ENCODE data around the gene ARL6IP4. TPM values are rescaled to one million over a fixed set of nuclear protein-coding genes. Genes with fewer than 3 reads are reported as not detected.
A peak's percentile ranks its signal among the peaks of the same experiment; 100 is the strongest.

ARL6IP4 gene
- total RNA-seq, 4 donors from 2014 or later, result 123 to 175 (median 156) TPM

GRCh38 chr12:122955156-122955555 lies 25.3 kb upstream of the ARL6IP4 start:
- intact Hi-C loops (cut with DNase I; ENCODE audit: low total_unique reads) (no loop called here), in situ Hi-C loops (cut with MboI; ENCODE audit: low sequenced_read_pairs in 4 of 4) (loop anchor here in 2 of 4 donors (5.0 to 10.0 kb wide), 3 partner anchors 100 to 163 kb away; no protein-coding TSS in a partner anchor)
- no peaks in the 10 kb centered on the region for H3K27me3 ChIP-seq
- TF ChIP-seq POLR2A (IDR thresholded peaks at IDR 0.05), result no peak
- H3K36me3 ChIP-seq, result no peaks in the 10 kb centered on the region
- no peak for DNase-seq
- H3K4me1 ChIP-seq, result no peaks in the 10 kb centered on the region
- no peak for ATAC-seq
- H3K4me3 ChIP-seq, result no peak overlapping the region
- no peaks in the 10 kb centered on the region for H3K9me3 ChIP-seq
- no peak overlapping the region for H3K27ac ChIP-seq

- no peaks in the 10 kb centered on the region for H3K27me3 ChIP-seq
- intact Hi-C loops (cut with DNase I; ENCODE audit: low total_unique reads), result no loop called here
- no peak for ATAC-seq
- no peaks in the 10 kb centered on the region for H3K36me3 ChIP-seq
- no peak for DNase-seq
- in situ Hi-C loops (cut with MboI; ENCODE audit: low sequenced_read_pairs in 4 of 4), result loop anchor here in 2 of 4 donors (5.0 to 10.0 kb wide), 3 partner anchors 101 to 164 kb away; no protein-coding TSS in a partner anchor
- H3K27ac ChIP-seq, result no peak overlapping the region
- no peaks in the 10 kb centered on the region for H3K9me3 ChIP-seq
- H3K4me3 ChIP-seq, result no peak overlapping the region
- TF ChIP-seq CTCF (IDR thresholded peaks at IDR 0.05 in 4 of 5, conservative IDR thresholded peaks at IDR 0.05 in 1 of 5) (no peak), POLR2A (IDR thresholded peaks at IDR 0.05) (no peak)
- H3K4me1 ChIP-seq, result no peaks in the 10 kb centered on the region
These were observed 24.4 kb upstream of the ARL6IP4 start for GRCh38 chr12:122956035-122956434.

- Histone ChIP-seq H3K4me3 (no peak overlapping the region), H3K36me3 (no peaks in the 10 kb centered on the region), H3K9me3 (no peaks in the 10 kb centered on the region), H3K27ac (peak overlapping the region; percentile 33 to 67 (median 62)), H3K4me1 (no peaks in the 10 kb centered on the region), H3K27me3 (no peaks in the 10 kb centered on the region)
- DNase-seq, result no peak
- peak; percentile 65 to 71 for ATAC-seq
- in situ Hi-C loops (cut with MboI; ENCODE audit: low sequenced_read_pairs in 4 of 4), result loop anchor here in 2 of 4 donors (5.0 to 10.0 kb wide), 3 partner anchors 104 to 166 kb away; no protein-coding TSS in a partner anchor
- intact Hi-C loops (cut with DNase I; ENCODE audit: low total_unique reads), result no loop called here
- no peak for TF ChIP-seq CTCF (IDR thresholded peaks at IDR 0.05 in 4 of 5, conservative IDR thresholded peaks at IDR 0.05 in 1 of 5)
- no peak for TF ChIP-seq POLR2A (IDR thresholded peaks at IDR 0.05)
These were observed 22.1 kb upstream of the ARL6IP4 start for GRCh38 chr12:122958198-122958888.

GRCh38 chr12:122959566-122960192 lies 20.8 kb upstream of the ARL6IP4 start:
- intact Hi-C loops (cut with DNase I; ENCODE audit: low total_unique reads) (no loop called here), in situ Hi-C loops (cut with MboI; ENCODE audit: low sequenced_read_pairs in 4 of 4) (loop anchor here in 2 of 4 donors (5.0 to 10.0 kb wide), 3 partner anchors 105 to 167 kb away; no protein-coding TSS in a partner anchor)
- ATAC-seq (no peak), DNase-seq (no peak)
- Histone ChIP-seq H3K27ac (no peak overlapping the region), H3K4me3 (no peak overlapping the region), H3K36me3 (no peaks in the 10 kb centered on the region), H3K4me1 (no peaks in the 10 kb centered on the region), H3K9me3 (no peaks in the 10 kb centered on the region), H3K27me3 (no peaks in the 10 kb centered on the region)
- TF ChIP-seq POLR2A (IDR thresholded peaks at IDR 0.05), result no peak
- no peak for TF ChIP-seq CTCF (IDR thresholded peaks at IDR 0.05 in 4 of 5, conservative IDR thresholded peaks at IDR 0.05 in 1 of 5)

- DNase-seq, result no peak
- in situ Hi-C loops (cut with MboI; ENCODE audit: low sequenced_read_pairs in 4 of 4), result no loop called here
These were observed 20.3 kb upstream of the ARL6IP4 start for GRCh38 chr12:122960193-122960569.

More at GRCh38 chr12:122960193-122960569, 20.3 kb upstream of the ARL6IP4 start:
- ATAC-seq, result no peak
- no peak overlapping the region for H3K27ac ChIP-seq
- no peaks in the 10 kb centered on the region for H3K27me3 ChIP-seq
- no peaks in the 10 kb centered on the region for H3K36me3 ChIP-seq
- intact Hi-C loops (cut with DNase I; ENCODE audit: low total_unique reads), result no loop called here
- H3K9me3 ChIP-seq, result no peaks in the 10 kb centered on the region
- TF ChIP-seq POLR2A (IDR thresholded peaks at IDR 0.05), result no peak
- TF ChIP-seq CTCF (IDR thresholded peaks at IDR 0.05 in 4 of 5, conservative IDR thresholded peaks at IDR 0.05 in 1 of 5), result no peak
- H3K4me1 ChIP-seq, result peaks cover 0 to 3% of the 10 kb centered on the region in 2 donors
- no peak overlapping the region for H3K4me3 ChIP-seq
